HL-60 (cell line): ENCODE measurements around the gene PDE8A.

ENCODE experiments used
- DNase-seq, 2 experiments: peaks; one replicate each; pipeline ENCODE4 v3.0.0-alpha.2; 2010 to 2020; ENCODE audit warnings: low read depth in 1 of 2, low spot score in 1 of 2
- H3K27ac ChIP-seq: fragments of 250-450 bp; sonication (Bioruptor Pico); replicated peaks from 2 replicates; pipeline ENCODE4 v1.5.1; 2020; ENCODE audit warnings: mild to moderate bottlenecking, moderate library complexity
- H3K27me3 ChIP-seq: fragments of 250-450 bp; sonication (Bioruptor Pico); 2 replicates; pipeline ENCODE4 v1.5.1; 2021; ENCODE audit warnings: mild to moderate bottlenecking, moderate library complexity; ENCODE audit not compliant: insufficient read depth, poor library complexity, severe bottlenecking
- H3K4me3 ChIP-seq: replicated peaks from 2 replicates; pipeline ENCODE4 v1.5.1; 2011; ENCODE audit warnings: mild to moderate bottlenecking, control low read depth, low read length; ENCODE audit not compliant: insufficient read depth
- GABPA ChIP-seq: IDR thresholded peaks from 2 replicates; pipeline ENCODE4 v1.6.1; 2012; ENCODE audit warnings: low read depth
- POLR2AphosphoS5 ChIP-seq: IDR thresholded peaks from 2 replicates; pipeline ENCODE4 v1.6.1; 2012; ENCODE audit warnings: low read depth
- REST ChIP-seq: IDR thresholded peaks from 2 replicates; pipeline ENCODE4 v1.6.1; 2012; ENCODE audit warnings: low read depth; ENCODE audit not compliant: insufficient replicate concordance
- SPI1 ChIP-seq: IDR thresholded peaks from 2 replicates; pipeline ENCODE4 v1.6.1; 2012; ENCODE audit warnings: low read depth, mild to moderate bottlenecking, borderline replicate concordance
- TF ChIP-seq, protein P1 (sequence below): IDR thresholded peaks from one replicate; pipeline ENCODE4 v1.5.1; 2011; ENCODE audit warnings: low read length, control low read depth, inconsistent platforms; ENCODE audit not compliant: insufficient read depth

The PDE8A gene

GRCh38 chr15:85118581-85118980, 136.9 kb downstream of the PDE8A start:
- Histone ChIP-seq H3K4me3 (no peak overlapping the region), H3K27ac (no peak overlapping the region), H3K27me3 (no peaks in the 10 kb centered on the region)
- no peak for TF ChIP-seq REST
- TF ChIP-seq, protein P1, sequence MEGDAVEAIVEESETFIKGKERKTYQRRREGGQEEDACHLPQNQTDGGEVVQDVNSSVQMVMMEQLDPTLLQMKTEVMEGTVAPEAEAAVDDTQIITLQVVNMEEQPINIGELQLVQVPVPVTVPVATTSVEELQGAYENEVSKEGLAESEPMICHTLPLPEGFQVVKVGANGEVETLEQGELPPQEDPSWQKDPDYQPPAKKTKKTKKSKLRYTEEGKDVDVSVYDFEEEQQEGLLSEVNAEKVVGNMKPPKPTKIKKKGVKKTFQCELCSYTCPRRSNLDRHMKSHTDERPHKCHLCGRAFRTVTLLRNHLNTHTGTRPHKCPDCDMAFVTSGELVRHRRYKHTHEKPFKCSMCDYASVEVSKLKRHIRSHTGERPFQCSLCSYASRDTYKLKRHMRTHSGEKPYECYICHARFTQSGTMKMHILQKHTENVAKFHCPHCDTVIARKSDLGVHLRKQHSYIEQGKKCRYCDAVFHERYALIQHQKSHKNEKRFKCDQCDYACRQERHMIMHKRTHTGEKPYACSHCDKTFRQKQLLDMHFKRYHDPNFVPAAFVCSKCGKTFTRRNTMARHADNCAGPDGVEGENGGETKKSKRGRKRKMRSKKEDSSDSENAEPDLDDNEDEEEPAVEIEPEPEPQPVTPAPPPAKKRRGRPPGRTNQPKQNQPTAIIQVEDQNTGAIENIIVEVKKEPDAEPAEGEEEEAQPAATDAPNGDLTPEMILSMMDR, result no peak
- TF ChIP-seq SPI1, result no peak
- TF ChIP-seq POLR2AphosphoS5, result no peak
- no peak for TF ChIP-seq GABPA
- DNase-seq, result no peak

DNA sequence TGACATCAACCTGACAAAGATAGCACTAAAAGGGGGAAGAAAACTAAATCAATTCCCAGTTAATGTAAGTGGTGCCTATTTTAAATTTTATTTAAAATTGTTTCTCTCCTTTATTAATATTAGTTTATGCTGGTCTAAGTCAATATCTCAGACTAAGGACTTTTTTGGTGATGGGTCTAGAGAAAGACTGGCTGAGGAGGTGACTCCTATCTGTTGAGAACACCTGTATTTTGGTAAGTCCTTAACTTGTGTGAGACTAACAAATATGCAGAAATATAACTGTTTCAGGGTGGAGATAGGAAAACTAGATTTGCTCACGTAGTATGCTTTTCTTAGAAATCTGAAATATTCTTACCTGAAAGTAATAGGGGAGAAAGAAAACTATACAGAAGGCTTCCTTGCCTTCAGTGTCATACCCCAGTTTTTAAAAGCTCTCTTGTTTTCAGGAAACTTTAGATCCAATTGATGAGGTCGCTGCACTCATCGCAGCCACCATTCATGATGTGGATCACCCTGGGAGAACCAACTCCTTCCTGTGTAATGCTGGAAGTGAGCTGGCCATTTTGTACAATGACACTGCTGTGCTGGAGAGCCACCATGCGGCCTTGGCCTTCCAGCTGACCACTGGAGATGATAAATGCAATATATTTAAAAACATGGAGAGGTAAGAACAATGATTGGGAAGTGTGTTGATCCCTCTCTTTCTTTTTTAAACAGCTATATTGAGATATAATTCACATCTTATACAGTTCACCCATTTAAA, 138.9 kb downstream of the PDE8A start:
- H3K27me3 ChIP-seq, result no peaks in the 10 kb centered on the region
- TF ChIP-seq GABPA (no peak), POLR2AphosphoS5 (no peak), REST (no peak), SPI1 (no peak)
- TF ChIP-seq, protein P1, result no peak
- H3K4me3 ChIP-seq, result no peak overlapping the region
- no peak overlapping the region for H3K27ac ChIP-seq
- DNase-seq, result no peak

GRCh38 chr15:85124173-85124572, 142.5 kb downstream of the PDE8A start:
- Histone ChIP-seq H3K4me3 (no peak overlapping the region), H3K27ac (no peak overlapping the region), H3K27me3 (no peaks in the 10 kb centered on the region)
- no peak for DNase-seq
- TF ChIP-seq SPI1 (no peak), REST (no peak), POLR2AphosphoS5 (no peak)
